ENCODE measurements around the gene ENO4.

The ENO4 gene

DNA sequence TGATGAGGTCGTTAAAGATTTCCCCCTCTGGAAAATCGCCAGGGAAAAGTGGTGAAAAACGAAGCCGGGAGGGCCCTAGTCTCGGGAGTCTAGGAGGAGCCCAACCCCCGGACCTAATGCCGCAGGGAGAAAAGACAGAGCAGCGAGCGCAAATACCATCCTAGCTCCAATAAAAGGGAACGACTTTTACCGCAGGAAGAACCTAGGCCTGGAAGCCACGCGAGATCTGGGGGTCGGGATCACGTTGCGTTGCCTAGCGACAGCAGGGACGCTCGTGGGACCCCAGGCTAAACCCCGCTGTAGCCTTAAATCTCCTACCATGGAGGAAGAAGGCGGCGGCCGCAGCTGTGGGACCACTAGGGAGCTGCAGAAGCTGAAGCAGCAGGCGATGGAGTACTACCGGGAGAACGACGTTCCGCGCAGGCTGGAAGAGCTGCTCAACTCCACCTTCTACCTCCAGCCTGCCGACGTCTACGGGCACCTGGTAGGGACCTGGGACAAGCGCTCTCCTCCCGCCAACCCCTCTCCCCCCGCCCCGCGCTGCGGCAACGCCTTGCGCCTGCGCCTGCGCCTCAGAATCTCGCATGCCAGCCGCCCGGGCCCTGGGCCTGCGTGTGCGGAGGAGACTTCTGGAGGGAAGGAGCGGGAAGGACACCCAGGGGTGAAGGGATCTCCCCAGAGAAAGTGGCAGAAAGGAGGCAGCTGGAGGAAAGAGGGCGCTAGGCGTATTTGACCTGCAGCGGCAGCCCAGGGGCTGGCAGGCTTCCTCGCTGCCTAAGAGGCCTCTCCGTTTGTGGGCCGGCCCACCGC lies at the start of gene ENO4:
ENO4 (plus strand) TSS at position 252 of the 810 bp plus-strand sequence; CDS start at position 320, 68 bp downstream.
- peak; percentile 61 for DNase-seq (ENCODE audit: low read depth, low spot score)
- Histone ChIP-seq H3K4me3 (peak within 1 kb of the TSS; percentile 81), H3K27ac (no peak within 1 kb of the TSS; the same call in 1 of the 2 replicates), H3K36me3 (ENCODE audit: insufficient read depth, low read length) (no peaks in the 10 kb centered on the region), H3K9me3 (ENCODE audit: low read depth, low read length) (no peaks in the 10 kb centered on the region), H3K9ac (ENCODE audit: insufficient read length) (peak within 1 kb of the TSS; percentile 78)
- TF ChIP-seq POLR2AphosphoS5 (IDR thresholded peaks at IDR 0.05; ENCODE audit: borderline replicate concordance, low read depth, low read length), result peak; percentile 74
- no peak for TF ChIP-seq EZH2 (IDR thresholded peaks at IDR 0.05)
- TF ChIP-seq FOXP2 (optimal IDR thresholded peaks at IDR 0.05; ENCODE audit: control extremely low read depth, extremely low read length, insufficient read depth), result peak; percentile 15

DNA sequence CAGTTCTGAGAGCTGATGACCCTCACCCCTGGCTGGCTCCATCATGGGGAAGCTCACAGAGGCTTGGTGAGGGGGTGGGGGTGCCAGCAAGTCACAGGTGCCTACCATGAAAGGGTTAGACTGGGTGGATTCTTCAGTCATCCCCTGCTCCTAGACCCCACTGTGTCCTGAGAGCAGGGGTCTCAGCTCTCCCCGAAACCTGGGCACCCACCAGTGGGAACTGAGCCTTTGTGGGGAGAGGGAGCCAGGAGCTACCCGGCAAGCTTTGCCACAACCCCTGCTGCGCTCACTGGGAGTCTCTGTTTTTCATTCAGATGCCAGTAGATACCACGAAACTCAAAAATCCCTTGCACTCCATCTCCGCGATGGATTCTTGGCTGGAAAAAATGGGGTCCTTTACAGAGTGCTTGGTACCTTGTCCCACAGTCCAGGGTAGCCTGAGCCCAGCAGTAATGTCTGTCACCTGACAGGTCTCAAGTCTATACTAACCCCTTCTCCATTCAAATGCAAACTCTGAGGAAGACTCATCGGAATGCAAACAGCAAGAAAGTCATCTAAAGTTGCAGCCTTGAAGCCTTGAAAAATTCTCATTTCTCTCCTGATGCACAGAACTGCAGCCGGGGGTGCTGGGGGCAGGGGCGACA lies 48.9 kb upstream of the ENO4 start:
- Histone ChIP-seq H3K27ac (no peak overlapping the region), H3K36me3 (ENCODE audit: insufficient read depth, low read length) (no peaks in the 10 kb centered on the region), H3K9me3 (ENCODE audit: low read depth, low read length) (no peaks in the 10 kb centered on the region), H3K9ac (ENCODE audit: insufficient read length) (no peak overlapping the region), H3K4me3 (no peak overlapping the region)
- no peak for TF ChIP-seq EZH2 (IDR thresholded peaks at IDR 0.05)
- TF ChIP-seq FOXP2 (optimal IDR thresholded peaks at IDR 0.05; ENCODE audit: control extremely low read depth, extremely low read length, insufficient read depth), result no peak
- TF ChIP-seq POLR2AphosphoS5 (IDR thresholded peaks at IDR 0.05; ENCODE audit: borderline replicate concordance, low read depth, low read length), result no peak
- DNase-seq (ENCODE audit: low read depth, low spot score), result no peak

GRCh38 chr10:116801658-116802057 lies 47.6 kb upstream of the ENO4 start:
- DNase-seq (ENCODE audit: low read depth, low spot score), result no peak
- H3K36me3 ChIP-seq (ENCODE audit: insufficient read depth, low read length), result no peaks in the 10 kb centered on the region
- no peak overlapping the region for H3K9ac ChIP-seq (ENCODE audit: insufficient read length)
- TF ChIP-seq EZH2 (IDR thresholded peaks at IDR 0.05), result no peak
- no peak for TF ChIP-seq POLR2AphosphoS5 (IDR thresholded peaks at IDR 0.05; ENCODE audit: borderline replicate concordance, low read depth, low read length)
- TF ChIP-seq FOXP2 (optimal IDR thresholded peaks at IDR 0.05; ENCODE audit: control extremely low read depth, extremely low read length, insufficient read depth), result no peak
- no peak overlapping the region for H3K4me3 ChIP-seq
- H3K9me3 ChIP-seq (ENCODE audit: low read depth, low read length), result no peaks in the 10 kb centered on the region
- no peak overlapping the region for H3K27ac ChIP-seq

DNA sequence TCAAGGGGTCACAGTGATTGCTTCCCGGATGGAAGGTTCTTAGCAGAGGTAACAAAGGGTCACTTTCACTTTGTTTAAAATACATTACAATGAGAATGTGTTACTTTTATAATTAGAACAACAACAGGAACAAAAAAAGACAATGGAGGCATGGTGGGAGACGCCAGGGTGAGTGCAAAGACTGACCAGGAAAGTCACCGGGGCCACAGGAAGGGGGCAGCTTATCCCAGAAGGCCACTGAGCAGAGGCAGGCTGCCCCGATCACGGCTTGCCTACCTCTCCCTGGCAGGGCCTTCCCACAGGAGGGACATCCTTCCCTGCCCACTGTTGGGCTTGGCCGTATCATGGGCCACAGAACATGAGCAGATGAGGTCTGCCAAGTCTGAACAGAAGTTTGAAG lies 46.8 kb upstream of the ENO4 start:
- H3K9ac ChIP-seq (ENCODE audit: insufficient read length), result no peak overlapping the region
- H3K36me3 ChIP-seq (ENCODE audit: insufficient read depth, low read length), result no peaks in the 10 kb centered on the region
- no peak for TF ChIP-seq POLR2AphosphoS5 (IDR thresholded peaks at IDR 0.05; ENCODE audit: borderline replicate concordance, low read depth, low read length)
- TF ChIP-seq FOXP2 (optimal IDR thresholded peaks at IDR 0.05; ENCODE audit: control extremely low read depth, extremely low read length, insufficient read depth), result no peak
- TF ChIP-seq EZH2 (IDR thresholded peaks at IDR 0.05), result no peak
- no peak for DNase-seq (ENCODE audit: low read depth, low spot score)
- H3K4me3 ChIP-seq, result no peak overlapping the region
- no peaks in the 10 kb centered on the region for H3K9me3 ChIP-seq (ENCODE audit: low read depth, low read length)
- no peak overlapping the region for H3K27ac ChIP-seq

- DNase-seq (ENCODE audit: low read depth, low spot score), result no peak
- Histone ChIP-seq H3K9me3 (ENCODE audit: low read depth, low read length) (no peaks in the 10 kb centered on the region), H3K4me3 (no peak overlapping the region), H3K36me3 (ENCODE audit: insufficient read depth, low read length) (no peaks in the 10 kb centered on the region), H3K9ac (ENCODE audit: insufficient read length) (no peak overlapping the region), H3K27ac (no peak overlapping the region)
- TF ChIP-seq POLR2AphosphoS5 (IDR thresholded peaks at IDR 0.05; ENCODE audit: borderline replicate concordance, low read depth, low read length) (no peak), FOXP2 (optimal IDR thresholded peaks at IDR 0.05; ENCODE audit: control extremely low read depth, extremely low read length, insufficient read depth) (no peak), EZH2 (IDR thresholded peaks at IDR 0.05) (no peak)
Observed at GRCh38 chr10:116802876-116803275, 46.4 kb upstream of the ENO4 start.

DNA sequence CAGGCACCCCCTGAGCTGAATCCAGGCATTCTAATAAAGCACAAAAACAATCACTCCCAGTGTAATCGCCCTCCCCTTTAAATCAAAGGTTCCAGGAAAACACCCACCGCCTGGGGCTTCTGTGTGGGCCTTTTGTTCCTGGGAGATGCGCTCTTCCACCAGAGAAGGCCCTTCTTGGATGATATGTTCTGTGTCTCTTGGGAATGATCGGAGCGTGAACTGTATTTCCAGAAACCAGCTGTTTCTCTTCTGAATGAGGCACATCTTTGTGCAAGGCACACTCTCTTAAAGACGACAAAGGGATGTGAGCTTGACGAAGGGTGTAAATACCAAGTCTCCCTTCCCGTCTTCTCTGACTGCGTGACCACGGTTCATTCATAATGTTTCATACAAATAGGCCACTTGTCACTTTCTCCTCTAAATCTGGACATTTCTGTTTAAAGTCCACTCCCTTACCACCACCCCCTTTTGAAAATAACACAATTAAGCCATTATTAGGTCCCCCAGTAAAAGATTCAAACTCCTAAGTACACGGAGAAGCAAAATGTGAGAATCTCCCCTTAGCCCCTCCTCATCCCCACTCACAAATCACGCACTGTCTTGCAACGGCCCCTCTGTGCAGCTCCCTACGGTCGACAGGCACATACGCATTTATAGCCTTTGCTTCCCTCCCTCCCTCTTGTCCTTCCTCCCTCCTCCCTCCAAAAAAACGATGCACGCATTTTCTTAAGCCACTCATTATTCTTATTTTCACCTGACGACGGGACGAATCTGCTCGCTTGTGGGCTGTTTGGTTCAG lies 45.6 kb upstream of the ENO4 start:
- no peak overlapping the region for H3K4me3 ChIP-seq
- TF ChIP-seq FOXP2 (optimal IDR thresholded peaks at IDR 0.05; ENCODE audit: control extremely low read depth, extremely low read length, insufficient read depth) (no peak), POLR2AphosphoS5 (IDR thresholded peaks at IDR 0.05; ENCODE audit: borderline replicate concordance, low read depth, low read length) (no peak), EZH2 (IDR thresholded peaks at IDR 0.05) (no peak)
- H3K9ac ChIP-seq (ENCODE audit: insufficient read length), result no peak overlapping the region
- no peaks in the 10 kb centered on the region for H3K36me3 ChIP-seq (ENCODE audit: insufficient read depth, low read length)
- H3K9me3 ChIP-seq (ENCODE audit: low read depth, low read length), result no peaks in the 10 kb centered on the region
- no peak for DNase-seq (ENCODE audit: low read depth, low spot score)
- H3K27ac ChIP-seq, result no peak overlapping the region

DNA sequence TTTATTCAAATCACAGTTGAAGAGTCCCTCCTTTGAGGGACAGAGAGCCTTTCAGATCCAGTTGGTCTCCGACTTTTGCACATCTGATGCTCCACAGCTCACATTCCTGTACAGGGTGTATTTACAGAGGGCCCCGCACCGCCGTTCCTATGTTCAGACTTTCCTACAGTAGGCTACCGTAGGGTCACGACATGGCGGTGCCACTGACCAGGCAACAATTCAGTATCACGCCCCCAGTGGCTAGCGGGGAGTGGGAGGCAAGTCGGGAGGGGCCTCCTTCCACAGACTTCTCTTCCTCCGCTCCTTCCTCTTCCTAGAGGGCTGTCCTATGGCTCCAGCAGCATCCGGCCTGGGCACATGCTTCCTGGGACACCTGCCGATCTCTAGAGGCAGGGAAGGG lies 40.6 kb upstream of the ENO4 start:
- TF ChIP-seq POLR2AphosphoS5 (IDR thresholded peaks at IDR 0.05; ENCODE audit: borderline replicate concordance, low read depth, low read length), result no peak
- TF ChIP-seq FOXP2 (optimal IDR thresholded peaks at IDR 0.05; ENCODE audit: control extremely low read depth, extremely low read length, insufficient read depth), result no peak
- TF ChIP-seq EZH2 (IDR thresholded peaks at IDR 0.05), result no peak
- Histone ChIP-seq H3K36me3 (ENCODE audit: insufficient read depth, low read length) (no peaks in the 10 kb centered on the region), H3K9ac (ENCODE audit: insufficient read length) (no peak overlapping the region), H3K27ac (no peak overlapping the region), H3K9me3 (ENCODE audit: low read depth, low read length) (no peaks in the 10 kb centered on the region), H3K4me3 (no peak overlapping the region)
- no peak for DNase-seq (ENCODE audit: low read depth, low spot score)

Measured in SK-N-MC (cell line).